ENCODE data around the gene MAGI2.

- TF ChIP-seq CTCF (IDR thresholded peaks at IDR 0.05 in 4 of 5, conservative IDR thresholded peaks at IDR 0.05 in 1 of 5), result no peak
- TF ChIP-seq POLR2A (IDR thresholded peaks at IDR 0.05), result no peak
Observed at GRCh38 chr7:79034730-79035129, 418.7 kb downstream of the MAGI2 start.
